CD4-positive, alpha-beta T cell treated with Interleukin-1 beta for 1 hour (primary cell): Measurements from ENCODE around the gene CKMT2.

Source experiments
- DNase-seq, 2 donors: peaks; one replicate each; pipeline ENCODE4 v3.0.0-alpha.2; 2020 to 2022

Gene CKMT2

GRCh38 chr5:81313278-81313677, 80.2 kb downstream of the CKMT2 start:
- no peak for DNase-seq

GRCh38 chr5:81313686-81314085, 80.6 kb downstream of the CKMT2 start:
- DNase-seq = no peak

DNA sequence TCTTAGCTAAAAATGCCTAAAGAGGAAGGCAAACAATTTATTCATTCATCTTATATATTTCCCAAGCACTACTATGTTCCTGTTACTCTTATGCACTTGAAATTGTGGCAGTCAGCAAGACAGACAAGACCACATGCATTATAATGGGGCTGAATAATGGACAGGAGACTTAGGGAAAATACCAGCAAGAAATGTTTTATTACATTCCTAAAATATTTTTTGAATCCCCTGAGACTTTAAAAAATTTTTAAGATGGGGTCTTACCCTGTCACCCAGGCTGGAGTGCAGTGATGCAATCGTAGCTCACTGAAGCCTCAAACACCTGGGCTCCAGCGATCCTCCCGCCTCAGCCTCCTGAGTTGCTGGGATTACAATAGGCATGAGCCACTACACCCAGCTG, 81.5 kb downstream of the CKMT2 start:
- no peak for DNase-seq

DNA sequence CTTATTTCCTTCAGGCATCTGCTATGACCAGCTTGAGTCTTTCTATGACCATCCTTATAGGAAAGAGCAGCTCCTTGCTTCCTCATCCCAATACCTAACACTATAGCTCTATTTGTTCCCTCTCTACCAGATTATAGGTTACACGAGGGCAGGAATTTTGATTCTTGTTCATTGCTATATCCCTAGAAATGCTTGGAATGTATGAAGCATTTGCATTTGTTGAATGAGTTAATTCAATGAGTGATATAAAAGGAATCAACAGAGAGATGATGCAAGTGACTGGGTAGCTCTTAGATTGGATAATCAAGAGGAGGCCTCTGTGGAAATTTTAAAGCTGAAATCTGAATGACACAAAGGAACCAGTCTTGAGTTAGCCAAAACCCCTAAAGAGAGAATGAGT, 82.2 kb downstream of the CKMT2 start:
- no peak for DNase-seq

- no peak for DNase-seq
Observed at GRCh38 chr5:81315830-81316229, 82.7 kb downstream of the CKMT2 start.
